Measurements from ENCODE around the gene PRPF8. TPM values are rescaled to one million over a fixed set of nuclear protein-coding genes. Genes with fewer than 3 reads are reported as not detected.
A peak's percentile ranks its signal among the peaks of the same experiment; 100 is the strongest.

PRPF8 gene
- total RNA-seq, 4 donors from 2014 or later: 123 to 413 (median 243) TPM

- H3K27ac ChIP-seq: peak overlapping the region in 1 of 2 donors; percentile 15
Observed at GRCh38 chr17:1612400-1612799, 72.3 kb downstream of the PRPF8 start.

GRCh38 chr17:1611715-1612114, 73.0 kb downstream of the PRPF8 start:
- intact Hi-C loops (cut with DNase I; ENCODE audit: low total_unique reads): no loop called here
- TF ChIP-seq, protein P1, sequence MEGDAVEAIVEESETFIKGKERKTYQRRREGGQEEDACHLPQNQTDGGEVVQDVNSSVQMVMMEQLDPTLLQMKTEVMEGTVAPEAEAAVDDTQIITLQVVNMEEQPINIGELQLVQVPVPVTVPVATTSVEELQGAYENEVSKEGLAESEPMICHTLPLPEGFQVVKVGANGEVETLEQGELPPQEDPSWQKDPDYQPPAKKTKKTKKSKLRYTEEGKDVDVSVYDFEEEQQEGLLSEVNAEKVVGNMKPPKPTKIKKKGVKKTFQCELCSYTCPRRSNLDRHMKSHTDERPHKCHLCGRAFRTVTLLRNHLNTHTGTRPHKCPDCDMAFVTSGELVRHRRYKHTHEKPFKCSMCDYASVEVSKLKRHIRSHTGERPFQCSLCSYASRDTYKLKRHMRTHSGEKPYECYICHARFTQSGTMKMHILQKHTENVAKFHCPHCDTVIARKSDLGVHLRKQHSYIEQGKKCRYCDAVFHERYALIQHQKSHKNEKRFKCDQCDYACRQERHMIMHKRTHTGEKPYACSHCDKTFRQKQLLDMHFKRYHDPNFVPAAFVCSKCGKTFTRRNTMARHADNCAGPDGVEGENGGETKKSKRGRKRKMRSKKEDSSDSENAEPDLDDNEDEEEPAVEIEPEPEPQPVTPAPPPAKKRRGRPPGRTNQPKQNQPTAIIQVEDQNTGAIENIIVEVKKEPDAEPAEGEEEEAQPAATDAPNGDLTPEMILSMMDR (IDR thresholded peaks at IDR 0.05): no peak
- no peak for TF ChIP-seq POLR2A (IDR thresholded peaks at IDR 0.05)
- Histone ChIP-seq H3K4me3 (no peak overlapping the region), H3K9me3 (no peaks in the 10 kb centered on the region), H3K4me1 (no peaks in the 10 kb centered on the region), H3K27me3 (no peaks in the 10 kb centered on the region), H3K27ac (peak overlapping the region in 1 of 2 donors; percentile 15), H3K36me3 (no peaks in the 10 kb centered on the region)
- DNase-seq: no peak

More at GRCh38 chr17:1612400-1612799, 72.3 kb downstream of the PRPF8 start:
- DNase-seq: no peak
- Histone ChIP-seq H3K9me3 (no peaks in the 10 kb centered on the region), H3K4me1 (no peaks in the 10 kb centered on the region), H3K4me3 (no peak overlapping the region), H3K36me3 (no peaks in the 10 kb centered on the region), H3K27me3 (no peaks in the 10 kb centered on the region)
- TF ChIP-seq POLR2A (IDR thresholded peaks at IDR 0.05): no peak
- TF ChIP-seq, protein P1 (IDR thresholded peaks at IDR 0.05): no peak
- intact Hi-C loops (cut with DNase I; ENCODE audit: low total_unique reads): no loop called here

GRCh38 chr17:1608676-1609075, 76.0 kb downstream of the PRPF8 start:
- no peak overlapping the region for H3K27ac ChIP-seq
- no peaks in the 10 kb centered on the region for H3K9me3 ChIP-seq
- intact Hi-C loops (cut with DNase I; ENCODE audit: low total_unique reads): no loop called here

DNA sequence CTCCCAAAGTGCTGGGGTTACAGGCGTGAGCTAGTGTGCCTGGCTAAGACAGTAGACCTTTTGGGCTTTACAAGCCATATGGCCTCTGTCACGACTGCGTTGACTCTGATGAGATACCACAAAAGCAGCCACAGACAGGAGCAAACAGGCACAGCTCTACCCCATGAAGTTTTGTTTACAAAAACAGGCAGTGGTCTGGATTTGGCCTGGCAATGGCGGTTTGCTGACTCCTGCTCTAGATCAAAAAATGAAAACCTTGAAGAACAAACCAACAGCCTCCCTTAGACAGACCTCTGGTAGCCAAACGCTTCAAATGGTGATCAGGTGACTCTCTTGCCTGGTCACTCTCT, 76.7 kb downstream of the PRPF8 start:
- intact Hi-C loops (cut with DNase I; ENCODE audit: low total_unique reads): no loop called here
- no peak for DNase-seq
- TF ChIP-seq, protein P1 (IDR thresholded peaks at IDR 0.05): no peak
- no peak for TF ChIP-seq POLR2A (IDR thresholded peaks at IDR 0.05)
- H3K9me3 ChIP-seq: no peaks in the 10 kb centered on the region
- no peak overlapping the region for H3K4me3 ChIP-seq
- H3K27me3 ChIP-seq: no peaks in the 10 kb centered on the region
- no peaks in the 10 kb centered on the region for H3K36me3 ChIP-seq
- H3K27ac ChIP-seq: no peak overlapping the region
- H3K4me1 ChIP-seq: no peaks in the 10 kb centered on the region

More at GRCh38 chr17:1608676-1609075, 76.0 kb downstream of the PRPF8 start:
- no peaks in the 10 kb centered on the region for H3K4me1 ChIP-seq
- no peak for DNase-seq
- TF ChIP-seq POLR2A (IDR thresholded peaks at IDR 0.05): no peak
- TF ChIP-seq, protein P1 (IDR thresholded peaks at IDR 0.05): no peak
- H3K27me3 ChIP-seq: no peaks in the 10 kb centered on the region
- H3K4me3 ChIP-seq: no peak overlapping the region
- no peaks in the 10 kb centered on the region for H3K36me3 ChIP-seq

DNA sequence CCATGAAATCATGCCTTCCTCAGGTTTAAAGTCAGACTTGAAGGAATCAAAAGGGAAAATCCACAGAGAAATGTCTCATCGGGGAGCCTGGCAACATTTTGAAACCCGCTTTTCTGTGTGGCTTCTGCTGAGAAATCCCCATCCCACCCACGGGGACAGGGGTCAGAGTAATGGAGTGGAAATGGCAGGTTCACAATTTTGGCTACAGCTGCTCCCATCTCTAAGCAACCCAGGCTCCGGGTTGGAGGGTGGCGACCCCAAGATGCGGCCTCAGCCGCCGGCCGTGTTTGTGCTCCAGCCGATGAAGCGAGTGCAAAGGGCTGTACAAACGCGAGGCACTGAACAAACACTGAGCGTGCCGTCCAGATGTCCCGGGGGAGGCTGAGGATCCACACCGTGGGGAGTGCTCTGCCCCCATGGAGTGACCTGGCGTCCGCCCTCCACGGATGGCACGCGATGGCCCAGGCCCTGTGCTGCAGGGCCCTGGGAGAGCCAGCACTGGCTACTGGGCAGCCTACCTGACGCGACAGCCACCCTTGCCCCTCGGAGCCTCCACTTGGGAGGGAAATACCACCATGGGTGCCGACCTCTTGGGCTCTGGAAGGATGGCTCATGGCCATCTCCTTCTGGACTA, 78.2 kb downstream of the PRPF8 start:
- Histone ChIP-seq H3K9me3 (no peaks in the 10 kb centered on the region), H3K27me3 (no peaks in the 10 kb centered on the region), H3K4me3 (no peak overlapping the region), H3K27ac (no peak overlapping the region), H3K4me1 (no peaks in the 10 kb centered on the region), H3K36me3 (no peaks in the 10 kb centered on the region)
- DNase-seq: no peak
- TF ChIP-seq POLR2A (IDR thresholded peaks at IDR 0.05): no peak
- TF ChIP-seq, protein P1 (IDR thresholded peaks at IDR 0.05): no peak
- intact Hi-C loops (cut with DNase I; ENCODE audit: low total_unique reads): no loop called here
